IPS-NIHi7 (cell line): ENCODE results near the gene PAIP2B.
"Not testable (repeated sequence)": the region's sequence is repeated elsewhere in the genome, so short reads cannot be mapped to it uniquely, and the experiment has no call there.

Experiments used
- DNase-seq: peaks from one replicate; pipeline ENCODE4 v3.0.0; 2012; ENCODE audit warnings: mixed read lengths; ENCODE audit errors: extremely low spot score

Gene PAIP2B, protein sequence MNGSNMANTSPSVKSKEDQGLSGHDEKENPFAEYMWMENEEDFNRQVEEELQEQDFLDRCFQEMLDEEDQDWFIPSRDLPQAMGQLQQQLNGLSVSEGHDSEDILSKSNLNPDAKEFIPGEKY

DNA sequence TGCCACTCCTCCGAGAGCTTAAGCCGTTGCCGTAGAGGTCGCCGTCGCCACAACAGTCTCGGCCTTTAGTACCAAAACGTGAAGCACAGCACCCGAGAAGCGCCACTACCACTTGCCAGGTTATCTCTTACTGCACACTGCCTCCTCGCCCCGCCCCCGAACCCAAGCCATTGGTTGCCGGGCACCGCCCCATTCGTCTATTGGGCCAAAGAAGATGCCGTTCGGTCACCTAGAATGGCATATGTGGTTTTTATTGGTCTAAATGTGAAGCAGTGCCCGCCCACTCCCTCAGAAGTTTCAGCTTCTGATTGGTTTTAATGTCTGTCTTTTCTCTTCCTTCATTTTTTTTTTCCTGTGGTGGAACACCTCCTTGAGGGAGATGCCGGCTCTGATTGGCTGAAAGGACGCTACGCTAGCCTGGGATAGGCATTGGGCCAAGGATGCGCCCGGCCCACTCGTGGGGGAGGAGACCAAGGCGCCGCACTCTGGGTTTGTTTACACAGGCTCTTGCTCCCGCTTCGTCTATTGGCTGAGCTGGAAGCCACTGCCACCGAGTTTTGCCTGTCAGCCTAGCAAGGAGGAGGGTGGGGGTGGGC, at the start of gene PAIP2B:
Gene PAIP2B (minus strand): TSS at position 139 of the 596 bp plus-strand sequence. CDS start 24,514 bp downstream, outside the sequence.
- peak; percentile 98 for DNase-seq

- DNase-seq: no peak
Observed at GRCh38 chr2:71275939-71276310, 49.0 kb upstream of the PAIP2B start.

- no peak for DNase-seq
Observed at GRCh38 chr2:71269511-71270090, 42.7 kb upstream of the PAIP2B start.

DNA sequence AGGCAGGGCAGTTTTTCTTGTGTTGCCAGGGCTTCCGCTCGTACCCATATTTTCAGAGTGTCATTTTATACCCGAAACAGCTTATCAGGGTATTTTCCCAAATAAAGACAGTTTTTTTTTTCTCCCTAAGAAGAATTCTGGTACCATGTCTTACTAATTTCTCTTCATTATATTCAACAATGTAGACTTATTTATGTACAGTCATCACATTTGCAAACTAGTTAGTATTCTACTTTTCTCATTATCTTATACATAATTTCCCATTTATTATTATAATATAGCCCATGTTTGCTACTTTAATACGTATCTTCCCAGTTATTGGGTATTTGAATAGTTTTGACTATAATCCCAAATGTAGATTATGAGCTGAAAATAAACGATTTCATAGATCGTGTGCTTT, 36.5 kb upstream of the PAIP2B start:
- DNase-seq: no peak

- no peak for DNase-seq
Observed at GRCh38 chr2:71261534-71261933, 34.6 kb upstream of the PAIP2B start.

DNA sequence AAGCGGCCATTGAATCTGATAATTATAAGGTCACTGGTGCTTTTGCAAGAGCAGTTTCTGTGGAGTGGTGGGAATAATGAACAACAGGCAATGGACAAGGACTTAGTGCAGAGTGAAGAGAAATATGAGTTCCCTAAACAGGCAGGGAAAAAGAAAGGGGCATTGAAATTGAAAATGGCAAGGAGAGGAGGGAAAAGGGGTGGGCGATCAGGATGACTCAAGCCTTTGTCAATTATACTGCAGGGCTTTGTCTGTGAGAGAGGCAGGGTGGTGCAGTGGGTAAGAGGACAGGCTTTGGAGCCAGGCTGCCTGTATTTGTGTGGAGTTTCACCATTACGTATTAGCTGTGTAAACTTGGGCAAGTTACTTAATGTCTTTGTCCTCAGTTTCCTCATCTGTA, 29.5 kb upstream of the PAIP2B start:
- DNase-seq: peak; percentile 28

DNA sequence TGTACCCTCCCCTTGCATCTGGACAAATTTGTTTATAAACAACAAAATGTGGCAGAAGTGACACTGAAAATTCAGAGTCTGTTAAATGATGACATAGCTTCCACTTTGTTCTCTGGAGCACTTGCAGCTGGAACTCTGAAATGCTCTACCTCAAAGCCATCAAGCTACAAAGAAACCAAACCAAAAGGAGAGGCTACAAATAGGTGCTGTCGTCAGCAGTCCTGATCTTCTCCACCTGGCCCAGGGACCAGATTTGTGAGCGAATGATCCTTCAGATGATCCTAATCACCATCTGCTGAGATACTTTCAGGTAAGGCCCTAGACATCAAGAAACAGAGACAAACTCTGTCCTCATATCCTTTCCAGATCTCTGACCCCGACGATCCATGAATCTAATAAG, 27.9 kb upstream of the PAIP2B start:
- no peak for DNase-seq

DNA sequence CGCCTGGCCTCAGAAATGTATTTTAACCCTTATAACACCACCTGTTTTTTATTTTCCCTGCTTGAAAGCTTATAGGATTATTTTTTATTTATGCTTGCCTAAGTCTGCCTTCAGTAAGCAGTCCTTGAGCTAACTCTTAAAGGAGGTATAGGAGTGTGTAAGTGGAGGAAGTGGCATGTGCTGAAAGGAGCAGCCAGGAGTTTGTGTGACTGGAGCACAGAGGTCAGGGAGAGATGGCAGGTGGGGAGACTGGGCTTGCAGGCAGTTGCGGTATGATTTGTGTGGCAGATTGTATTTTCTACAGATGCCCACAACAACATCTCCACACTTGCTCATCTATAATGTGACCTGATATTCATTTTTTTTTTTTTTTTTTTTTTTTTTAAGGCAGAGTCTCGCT, 27.2 kb upstream of the PAIP2B start:
- DNase-seq: no peak

DNA sequence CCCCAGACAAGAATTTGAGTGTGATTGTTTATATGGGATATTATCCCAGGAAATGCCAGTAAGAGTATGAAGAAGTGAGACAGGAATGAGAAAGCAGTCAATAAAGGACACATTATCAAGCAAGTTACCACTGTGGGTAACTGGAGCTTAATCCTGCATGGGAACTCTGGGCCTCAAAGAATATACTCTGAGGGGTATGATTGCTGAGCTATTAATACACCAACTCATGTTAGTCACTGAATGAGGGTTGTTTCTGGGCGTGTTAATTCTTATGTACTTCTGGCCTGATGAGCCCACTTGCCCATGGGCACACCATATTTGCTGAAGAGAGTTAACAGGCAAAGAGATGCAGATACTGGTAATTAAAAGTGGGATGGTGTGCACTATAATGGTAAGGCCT, 26.6 kb upstream of the PAIP2B start:
- DNase-seq: no peak

GRCh38 chr2:71252862-71253261, 26.0 kb upstream of the PAIP2B start:
- DNase-seq: no peak

- DNase-seq: no peak
Observed at GRCh38 chr2:71250935-71251334, 24.0 kb upstream of the PAIP2B start.

DNA sequence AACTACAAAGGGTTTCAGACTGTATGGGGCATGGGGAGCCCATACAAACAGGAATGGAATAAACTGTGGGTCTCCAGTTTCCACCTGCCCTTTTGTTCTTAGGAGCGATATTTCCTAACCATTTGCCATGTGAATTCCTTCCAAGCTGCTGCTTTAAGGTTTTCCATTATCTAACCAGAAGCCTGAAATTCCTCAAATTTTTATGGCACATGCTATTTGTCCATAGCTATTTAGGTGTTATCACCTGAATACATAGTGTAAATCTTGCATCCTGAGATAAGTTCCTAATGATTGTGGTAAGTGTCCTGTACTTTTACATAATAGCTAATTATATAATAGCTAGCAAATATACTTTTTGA, 17.4 kb upstream of the PAIP2B start:
- no peak for DNase-seq

- no peak for DNase-seq
Observed at GRCh38 chr2:71243634-71244301, 16.9 kb upstream of the PAIP2B start.

DNA sequence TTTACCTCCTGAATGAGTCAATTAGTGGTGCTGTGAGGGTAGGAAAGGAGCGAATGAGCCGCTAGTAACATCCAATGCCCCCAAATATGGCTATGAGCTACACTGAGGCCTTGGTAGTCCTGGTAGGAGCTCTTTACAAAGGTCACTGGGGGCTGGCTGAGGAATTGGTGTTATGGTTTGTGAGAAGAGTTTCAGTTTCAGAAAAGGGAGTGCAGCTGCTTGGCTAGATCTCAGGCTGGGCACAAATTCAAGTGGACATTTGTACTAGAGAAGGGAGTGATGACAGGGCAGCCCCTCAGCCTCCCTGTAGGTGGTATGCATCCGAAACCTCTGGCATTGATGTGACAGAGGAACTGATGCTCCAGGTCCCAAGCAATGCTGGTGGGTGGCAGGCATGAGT, 13.9 kb upstream of the PAIP2B start:
- no peak for DNase-seq

GRCh38 chr2:71238089-71238488, 11.2 kb upstream of the PAIP2B start:
- no peak for DNase-seq

DNA sequence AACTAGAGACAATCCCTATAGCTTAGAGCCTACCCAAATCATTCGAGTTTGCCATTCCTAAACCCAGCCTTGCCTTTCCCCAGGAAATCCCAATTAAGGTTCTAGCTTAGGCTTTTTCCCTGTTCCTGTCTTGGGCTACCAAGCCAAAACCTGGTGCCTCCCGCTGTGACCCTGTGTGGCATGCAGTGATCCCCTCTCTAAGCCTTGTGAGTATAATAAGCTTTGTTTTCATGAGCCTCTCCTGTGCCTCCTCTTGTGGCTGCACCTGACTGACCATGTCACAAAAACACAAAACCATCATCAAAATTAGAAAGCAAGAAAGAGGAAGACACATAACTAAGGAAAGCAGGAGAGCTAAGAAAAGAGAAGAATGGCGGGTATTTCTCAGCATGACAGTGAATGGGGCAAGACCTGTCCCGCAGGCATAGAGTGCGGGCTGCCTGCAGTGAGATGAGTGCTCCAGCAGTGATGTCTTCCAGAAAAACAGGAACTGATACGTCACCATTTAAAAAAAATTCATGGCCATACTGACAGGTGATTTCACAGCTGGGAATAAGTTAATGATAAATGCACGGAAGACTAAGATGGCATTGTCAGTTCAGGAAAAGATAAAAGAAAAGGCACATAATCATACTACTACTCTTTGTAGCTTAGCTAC, 9.2 kb upstream of the PAIP2B start:
- peak; percentile 30 for DNase-seq

- not testable (repeated sequence) for DNase-seq
Observed at GRCh38 chr2:71233072-71233471, 6.2 kb upstream of the PAIP2B start.

- DNase-seq: peak; percentile 45
Observed at GRCh38 chr2:71226096-71226964, 573 bp downstream of the PAIP2B start.

DNA sequence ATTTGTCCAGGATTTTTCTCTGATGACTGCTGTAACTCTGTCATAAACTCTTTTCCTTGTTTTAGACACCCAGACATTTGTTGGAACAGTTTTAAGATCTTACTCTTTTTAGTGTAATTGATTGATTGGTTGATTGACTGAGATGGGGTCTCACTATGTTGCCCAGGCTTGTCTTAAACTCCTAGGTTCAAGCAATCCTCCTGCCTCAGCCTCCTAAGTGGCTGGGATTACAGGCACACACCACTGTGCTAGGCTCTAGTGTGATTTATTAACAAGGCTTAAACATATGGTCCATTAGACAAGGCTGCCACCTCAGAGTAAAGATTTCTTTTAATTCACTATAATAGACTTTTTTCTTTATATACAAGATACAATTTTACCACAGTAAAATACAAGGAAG, 2.0 kb downstream of the PAIP2B start:
- DNase-seq: no peak

DNA sequence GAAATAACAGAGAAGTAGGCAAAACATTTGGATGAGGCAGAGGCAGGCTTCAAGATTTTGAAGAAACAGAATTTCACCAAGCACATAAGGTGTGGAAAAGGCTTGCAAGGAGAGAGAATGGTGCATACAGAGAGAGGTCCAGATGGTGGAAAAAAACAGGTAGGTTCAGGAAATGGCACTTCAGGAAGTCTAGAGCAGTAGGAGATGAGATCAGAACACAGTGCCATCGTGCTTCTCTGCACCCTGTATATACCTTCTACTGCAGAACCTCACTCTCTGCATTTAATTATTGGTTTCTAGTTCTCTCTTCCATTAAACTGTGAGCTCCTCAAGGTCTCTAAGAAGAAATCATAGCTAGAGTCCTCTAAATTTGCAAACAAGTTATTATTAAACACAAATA, 2.4 kb downstream of the PAIP2B start:
- no peak for DNase-seq

DNA sequence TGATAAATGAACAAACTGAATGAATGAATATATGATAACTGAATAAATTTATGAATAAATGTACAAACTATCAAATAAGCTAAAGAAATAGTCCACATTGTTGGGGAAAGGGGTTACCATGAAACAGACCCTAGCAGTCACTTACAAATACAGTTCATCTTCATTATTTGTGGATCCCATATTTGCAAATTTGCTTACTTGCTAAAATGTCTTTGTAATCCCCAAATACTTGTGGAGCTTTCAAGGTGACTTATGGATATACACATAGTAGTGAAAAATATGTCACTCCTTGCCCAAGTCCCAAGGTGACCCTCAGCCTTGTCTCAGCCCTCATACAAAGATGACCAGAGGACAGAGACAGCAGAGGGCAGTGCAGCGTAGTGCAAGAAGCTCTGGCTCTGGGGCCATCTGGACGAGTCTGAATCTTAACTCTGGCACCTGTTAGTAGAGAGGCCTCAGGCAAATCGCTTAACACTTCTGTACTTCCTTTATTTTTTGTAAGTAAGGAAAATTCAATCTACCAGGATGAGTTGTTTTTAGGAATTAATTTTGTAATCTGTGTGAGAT, 3.1 kb downstream of the PAIP2B start:
- DNase-seq: peak; percentile 60
